ENCODE measurements around the gene CCDC33.

- no peak for TF ChIP-seq CTCF (IDR thresholded peaks at IDR 0.05)
- TF ChIP-seq POLR2A (IDR thresholded peaks at IDR 0.05), result no peak
These were observed 9.2 kb upstream of the CCDC33 start for GRCh38 chr15:74226761-74227540.
